ENCODE measurements around the gene SRM. TPM values are rescaled to one million over a fixed set of nuclear protein-coding genes. Genes with fewer than 3 reads are reported as not detected.
"Not testable (repeated sequence)": the region's sequence is repeated elsewhere in the genome, so short reads cannot be mapped to it uniquely, and the experiment has no call there.

The SRM gene
- total RNA-seq, 1 experiment from 2014 or later, result 155 TPM

GRCh38 chr1:11023201-11023600 is 36.6 kb downstream of the SRM start:
- DNase-seq (ENCODE audit: low read depth), result no peak

GRCh38 chr1:11019971-11020370 is 39.8 kb downstream of the SRM start:
- DNase-seq (ENCODE audit: low read depth), result no peak

DNA sequence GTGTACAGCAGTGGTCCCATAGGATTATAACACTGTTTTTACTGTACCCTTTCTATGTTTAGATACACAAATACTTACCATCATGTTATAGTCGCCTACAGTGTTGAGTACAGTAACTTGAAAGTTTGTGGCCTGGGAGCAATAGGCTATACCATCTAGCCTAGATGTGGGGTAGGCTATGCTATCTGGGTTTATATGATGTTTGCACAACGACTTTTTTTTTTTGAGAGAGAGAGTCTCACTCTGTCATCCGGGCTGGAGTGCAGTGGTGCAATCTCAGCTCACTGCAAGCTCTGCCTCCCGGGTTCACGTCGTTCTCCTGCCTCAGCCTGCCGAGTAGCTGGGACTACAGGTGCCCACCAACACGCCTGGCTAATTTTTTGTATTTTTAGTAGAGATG is 40.5 kb downstream of the SRM start:
- DNase-seq (ENCODE audit: low read depth), result not testable (repeated sequence)

GRCh38 chr1:11013160-11013531 is 46.7 kb downstream of the SRM start:
- DNase-seq (ENCODE audit: low read depth), result no peak

- DNase-seq (ENCODE audit: low read depth), result peak; percentile 80
Observed at GRCh38 chr1:11012260-11013159, 47.3 kb downstream of the SRM start, which contains the start of gene TARDBP. TARDBP (plus strand) TSS chr1:11012654; CDS start chr1:11013728, 1,074 bp downstream.

Other genes with a start within 250 kb of the SRM start
- 70.1 and 84.6 TPM in 2 replicates for gene TARDBP, start 47.4 kb downstream of the SRM start, total RNA-seq (2014; rRNA removed; shearing (Covaris generic))
- not detected in 2 replicates for gene MASP2, start 12.8 kb downstream of the SRM start, total RNA-seq (2014; rRNA removed; shearing (Covaris generic))
- 80.8 and 84.8 TPM in 2 replicates for gene EXOSC10, start 39.9 kb upstream of the SRM start, total RNA-seq (2014; rRNA removed; shearing (Covaris generic))
- not detected in 2 replicates for gene ANGPTL7, start 129.3 kb upstream of the SRM start, total RNA-seq (2014; rRNA removed; shearing (Covaris generic))
- gene MTOR, start 202.5 kb upstream of the SRM start, total RNA-seq (2014; rRNA removed; shearing (Covaris generic)), result 33.6 and 45.2 TPM in 2 replicates
- gene UBIAD1, start 213.2 kb upstream of the SRM start, total RNA-seq (2014; rRNA removed; shearing (Covaris generic)), result 19.0 and 21.2 TPM in 2 replicates